ENCODE results near the gene PREB.

GRCh38 chr2:27088634-27089033 lies 45.8 kb downstream of the PREB start:
- TF ChIP-seq JUN (IDR thresholded peaks at IDR 0.05; ENCODE audit: borderline replicate concordance, insufficient read depth, insufficient read length, low read depth) (no peak), MYC (IDR thresholded peaks at IDR 0.05; ENCODE audit: low read depth, low read length) (no peak), POLR2A (IDR thresholded peaks at IDR 0.05; ENCODE audit: low read depth, low read length) (no peak), CTCF (IDR thresholded peaks at IDR 0.05; ENCODE audit: extremely low read depth in 1 of 2, insufficient read depth in 1 of 2, low read depth in 1 of 2, low read length in 2 of 2) (no peak), POLR2AphosphoS5 (IDR thresholded peaks at IDR 0.05; ENCODE audit: insufficient read depth, low read depth, low read length) (no peak), EZH2 (IDR thresholded peaks at IDR 0.05; ENCODE audit: borderline replicate concordance, low read depth, low read length, severe bottlenecking) (no peak), MAX (IDR thresholded peaks at IDR 0.05; ENCODE audit: insufficient read depth, insufficient read length) (no peak)
